Astrocyte of the spinal cord (primary cell): ENCODE results near the gene LTBP4.

Experiments used
- DNase-seq: peaks from one replicate; pipeline ENCODE4 v3.0.0; 2011; ENCODE audit warnings: low read depth, low spot score
- H3K4me3 ChIP-seq: 2 replicates; pipeline ENCODE4 v1.5.1; 2011; ENCODE audit warnings: low read depth, mild to moderate bottlenecking, low read length, moderate library complexity
- in situ Hi-C: cut with HindIII; loops from 2 replicates; pipeline ENCODE4 v1.10.0; 2017; ENCODE audit warnings: low sequenced_read_pairs
- TF ChIP-seq, protein P1 (sequence below): IDR thresholded peaks from 2 replicates; pipeline ENCODE4 v1.5.1; 2012; ENCODE audit warnings: low read depth, mild to moderate bottlenecking, low read length, inconsistent platforms

The LTBP4 gene

DNA sequence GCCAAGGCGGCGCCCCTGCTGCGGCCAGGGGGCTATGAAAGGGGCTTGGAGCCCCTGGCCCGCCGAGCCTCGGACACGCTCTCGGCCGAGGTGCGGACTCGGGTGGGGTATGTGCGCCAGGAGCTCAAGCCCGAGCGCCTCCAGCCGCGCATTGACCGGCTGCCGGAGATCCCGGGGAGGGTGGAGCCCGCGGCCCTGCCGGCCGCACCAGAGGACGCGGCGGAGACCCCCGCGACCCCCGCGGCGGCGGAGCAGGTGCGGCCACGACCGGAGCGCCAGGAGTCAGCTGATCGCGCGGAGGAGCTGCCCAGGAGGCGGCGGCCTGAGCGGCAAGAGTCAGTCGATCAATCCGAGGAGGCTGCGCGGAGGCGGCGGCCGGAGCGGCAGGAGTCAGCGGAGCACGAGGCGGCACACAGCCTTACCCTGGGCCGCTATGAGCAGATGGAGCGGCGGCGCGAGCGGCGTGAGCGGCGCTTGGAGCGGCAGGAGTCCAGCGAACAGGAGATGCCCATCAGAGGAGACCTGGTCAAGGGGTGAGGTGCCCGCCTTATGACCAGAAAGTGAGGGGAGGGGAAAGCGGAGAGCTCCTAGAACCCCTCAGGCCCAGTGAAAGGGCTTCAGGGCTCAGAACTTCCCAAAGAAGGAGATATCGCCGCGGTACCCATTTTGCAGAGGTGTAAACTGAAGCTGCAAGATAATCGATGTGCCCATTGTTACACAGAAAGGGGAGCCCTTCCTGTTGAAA is 33.2 kb upstream of the LTBP4 start:
- TF ChIP-seq, protein P1, sequence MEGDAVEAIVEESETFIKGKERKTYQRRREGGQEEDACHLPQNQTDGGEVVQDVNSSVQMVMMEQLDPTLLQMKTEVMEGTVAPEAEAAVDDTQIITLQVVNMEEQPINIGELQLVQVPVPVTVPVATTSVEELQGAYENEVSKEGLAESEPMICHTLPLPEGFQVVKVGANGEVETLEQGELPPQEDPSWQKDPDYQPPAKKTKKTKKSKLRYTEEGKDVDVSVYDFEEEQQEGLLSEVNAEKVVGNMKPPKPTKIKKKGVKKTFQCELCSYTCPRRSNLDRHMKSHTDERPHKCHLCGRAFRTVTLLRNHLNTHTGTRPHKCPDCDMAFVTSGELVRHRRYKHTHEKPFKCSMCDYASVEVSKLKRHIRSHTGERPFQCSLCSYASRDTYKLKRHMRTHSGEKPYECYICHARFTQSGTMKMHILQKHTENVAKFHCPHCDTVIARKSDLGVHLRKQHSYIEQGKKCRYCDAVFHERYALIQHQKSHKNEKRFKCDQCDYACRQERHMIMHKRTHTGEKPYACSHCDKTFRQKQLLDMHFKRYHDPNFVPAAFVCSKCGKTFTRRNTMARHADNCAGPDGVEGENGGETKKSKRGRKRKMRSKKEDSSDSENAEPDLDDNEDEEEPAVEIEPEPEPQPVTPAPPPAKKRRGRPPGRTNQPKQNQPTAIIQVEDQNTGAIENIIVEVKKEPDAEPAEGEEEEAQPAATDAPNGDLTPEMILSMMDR = no peak
- in situ Hi-C loops = no loop called here
- H3K4me3 ChIP-seq = no peak overlapping the region
- no peak for DNase-seq

DNA sequence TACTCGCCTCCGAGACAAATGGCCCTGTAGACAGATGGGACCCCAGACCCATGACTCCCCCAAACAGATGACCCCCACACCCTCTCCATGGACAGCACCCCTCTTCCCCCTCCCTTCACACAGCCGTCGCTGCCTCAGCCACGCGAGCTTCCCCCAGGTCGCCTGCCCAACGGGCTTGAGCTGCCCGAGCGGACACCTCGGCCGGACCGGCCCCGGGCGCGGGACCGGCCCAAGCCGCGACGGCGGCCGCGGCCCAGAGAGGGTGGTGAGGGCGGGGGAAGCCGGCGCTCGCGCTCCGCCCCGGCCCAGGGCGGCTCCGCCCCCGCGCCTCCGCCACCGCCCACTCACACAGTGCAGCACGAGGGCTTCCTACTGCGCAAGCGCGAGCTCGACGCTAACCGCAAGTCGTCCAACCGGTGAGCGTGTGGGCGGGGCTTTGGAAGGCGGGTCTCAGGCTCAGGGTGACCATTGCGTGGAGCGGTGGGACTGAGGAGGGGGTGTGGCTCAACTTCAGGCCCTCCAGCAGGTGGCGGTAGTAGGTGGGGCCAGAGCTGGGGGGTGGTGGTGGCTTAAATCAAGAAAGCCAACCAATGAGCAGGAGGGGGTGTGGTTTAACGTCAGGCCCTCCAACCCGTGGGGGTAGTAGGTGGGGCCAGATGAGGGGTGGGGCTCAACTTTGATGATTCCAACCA is 30.7 kb upstream of the LTBP4 start:
- DNase-seq = peak; percentile 100
- peak overlapping the region; percentile 53 for H3K4me3 ChIP-seq
- TF ChIP-seq, protein P1 = no peak
- in situ Hi-C loops = no loop called here

DNA sequence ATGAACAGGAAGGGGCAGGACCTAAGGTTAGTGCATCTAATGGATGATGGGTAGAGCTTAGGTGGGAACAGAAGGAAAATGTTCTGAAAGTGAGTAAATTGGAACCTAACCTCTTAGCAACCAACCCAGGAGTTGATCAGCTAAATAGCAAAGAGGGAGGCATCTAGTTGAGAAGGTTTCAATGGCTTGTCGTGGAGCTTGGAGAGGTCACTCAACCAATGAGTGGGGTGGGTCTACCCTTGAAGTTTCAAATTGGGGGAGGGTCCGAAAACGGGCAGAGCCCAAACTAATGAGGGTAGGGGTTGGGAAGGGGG is 30.2 kb upstream of the LTBP4 start:
- H3K4me3 ChIP-seq = no peak overlapping the region
- DNase-seq = no peak
- in situ Hi-C loops = no loop called here
- TF ChIP-seq, protein P1 = no peak

DNA sequence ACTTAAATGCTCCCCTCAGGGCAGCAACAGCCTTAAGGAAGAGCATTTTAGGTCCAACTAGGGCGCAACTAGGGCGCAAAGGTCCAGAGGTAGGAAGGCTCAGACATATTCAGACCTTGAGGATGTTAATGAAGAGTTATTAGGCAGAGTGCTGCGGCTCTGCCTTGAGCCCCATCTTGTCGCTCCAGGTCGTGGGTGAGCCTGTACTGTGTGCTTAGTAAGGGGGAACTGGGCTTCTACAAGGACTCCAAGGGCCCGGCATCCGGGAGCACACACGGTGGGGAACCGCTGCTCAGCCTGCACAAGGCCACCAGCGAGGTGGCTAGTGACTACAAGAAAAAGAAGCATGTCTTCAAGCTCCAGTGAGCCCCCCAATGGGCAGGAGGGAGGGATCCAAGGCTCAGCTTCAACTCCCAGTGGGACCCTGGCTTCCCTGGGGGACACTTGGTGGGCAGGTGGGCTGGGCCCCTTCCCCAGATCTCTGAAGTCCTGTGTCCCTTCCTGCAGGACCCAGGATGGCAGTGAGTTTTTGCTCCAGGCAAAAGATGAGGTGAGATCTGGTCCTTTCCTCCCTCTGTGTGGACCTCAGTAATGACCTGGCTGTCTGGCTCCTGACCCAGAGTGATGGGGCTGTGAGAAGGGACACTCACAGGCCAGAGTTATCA is 29.2 kb upstream of the LTBP4 start:
- no peak overlapping the region for H3K4me3 ChIP-seq
- TF ChIP-seq, protein P1 = no peak
- in situ Hi-C loops = no loop called here
- no peak for DNase-seq

DNA sequence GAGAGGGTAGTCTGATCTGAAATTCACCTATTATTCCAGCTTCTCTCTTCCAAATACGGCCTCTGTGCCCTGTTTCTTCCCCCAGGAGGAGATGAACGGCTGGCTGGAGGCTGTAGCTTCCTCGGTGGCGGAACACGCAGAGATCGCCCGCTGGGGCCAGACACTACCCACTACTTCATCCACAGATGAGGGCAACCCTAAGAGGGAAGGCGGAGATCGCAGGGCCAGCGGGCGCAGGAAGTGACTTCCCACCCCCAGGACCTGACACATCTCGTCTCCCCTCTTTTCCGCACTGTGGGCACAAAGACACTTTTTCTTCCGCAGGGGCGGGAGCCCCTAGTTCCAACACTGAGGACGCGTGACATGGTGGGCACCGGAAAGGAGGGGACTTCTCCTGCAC is 25.8 kb upstream of the LTBP4 start:
- no peak overlapping the region for H3K4me3 ChIP-seq
- in situ Hi-C loops = no loop called here
- DNase-seq = no peak
- TF ChIP-seq, protein P1 = no peak

DNA sequence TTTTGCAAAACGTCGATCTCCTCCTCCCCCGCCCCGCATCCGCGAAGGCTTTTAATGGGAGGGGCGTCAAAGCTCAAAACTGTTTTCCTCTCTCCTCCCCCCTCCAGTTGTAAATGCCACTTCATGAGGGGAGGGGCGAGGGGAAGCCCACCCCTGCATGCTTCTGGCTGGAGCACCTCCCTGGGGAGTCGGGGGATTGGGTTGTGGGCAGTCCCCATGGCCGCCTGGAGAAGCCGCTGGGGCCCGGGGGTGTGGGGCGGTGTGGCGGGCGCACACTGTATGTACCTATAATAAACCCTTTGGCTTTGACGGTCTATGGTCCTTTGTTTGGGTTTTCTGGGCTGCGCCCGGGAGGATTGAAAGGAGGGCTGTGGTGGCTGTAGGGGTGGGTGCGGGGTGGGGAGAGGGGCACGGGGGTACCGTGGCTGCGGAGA is 25.0 kb upstream of the LTBP4 start:
- peak overlapping the region; percentile 92 for H3K4me3 ChIP-seq
- DNase-seq = no peak
- in situ Hi-C loops = no loop called here
- TF ChIP-seq, protein P1 = no peak
